HepG2 (cell line): ENCODE measurements around the gene C5AR2. TPM values are rescaled to one million over a fixed set of nuclear protein-coding genes. Genes with fewer than 3 reads are reported as not detected.

ENCODE experiments used
- ATAC-seq: fragments of 200-7000 bp; cut with Tn5 transposase; 3 replicates; pipeline ENCODE4 v1.9.1; 2020; ENCODE audit warnings: mild to moderate bottlenecking, moderate library complexity
- BruUV-seq: library from RNA; stranded (reverse); fragments of 400-500 nt; replicated peaks from 2 replicates; lab custom pipeline; 2021; lab: Mats Ljungman, UMichigan
- CTCF ChIA-PET: fragments of 300-600 bp; formaldehyde crosslinking; extraction: SDS; loops from one replicate; lab custom pipeline; 2021; ENCODE audit warnings: low total read pairs, inconsistent platforms, low intra/inter-chr PET ratio; lab: Yijun Ruan, JAX
- POLR2A ChIA-PET: fragments of 350-600 bp; sonication (Branson Sonifier 250); formaldehyde crosslinking; loops from one replicate; lab custom pipeline; 2020; ENCODE audit warnings: antibody characterized with exemption, inconsistent platforms; lab: Yijun Ruan, JAX
- DNase-seq: peaks from one replicate; pipeline ENCODE4 v3.0.0-alpha.2; 2015; ENCODE audit warnings: low spot score
- FAIRE-seq: peaks from 3 replicates; lab custom pipeline; 2011; peaks lifted over from hg19 to GRCh38; lab: Jason Lieb, UNC
- H2AFZ ChIP-seq: one replicate; pipeline ENCODE4 v1.6.1; 2011; ENCODE audit warnings: low read length, inconsistent platforms
- H3K27ac ChIP-seq: fragments of 300-600 bp; 3 replicates; pipeline ENCODE4 v1.8.0; 2011; ENCODE audit warnings: mixed run types, mild to moderate bottlenecking, mixed read lengths, low read length, inconsistent platforms; ENCODE audit not compliant: insufficient read depth; ENCODE audit errors: extremely low read length
- H3K27me3 ChIP-seq, 2 experiments: fragments of 200-600 bp in 1 of 2; 2 replicates in 1 of 2; 3 replicates in 1 of 2; pipeline versions ENCODE4 v1.6.0 to v1.8.0; 2011; ENCODE audit warnings: low read length in 2 of 2, mild to moderate bottlenecking in 2 of 2, moderate library complexity in 2 of 2, inconsistent platforms in 1 of 2; ENCODE audit not compliant: insufficient read depth in 2 of 2, control insufficient read depth in 1 of 2
- H3K36me3 ChIP-seq, 2 experiments: fragments of 200-600 bp in 1 of 2; replicated peaks in 1 of 2; 2 replicates in 1 of 2; 3 replicates in 1 of 2; pipeline versions ENCODE4 v1.5.1 to v1.8.0; 2011; ENCODE audit warnings: low read length in 2 of 2, inconsistent platforms in 1 of 2; ENCODE audit not compliant: insufficient read depth in 2 of 2, control insufficient read depth in 1 of 2
- H3K4me1 ChIP-seq: 2 replicates; pipeline ENCODE4 v1.5.1; 2012; ENCODE audit warnings: low read length, inconsistent platforms; ENCODE audit not compliant: insufficient read depth
- H3K4me2 ChIP-seq: 2 replicates; pipeline ENCODE4 v1.6.0; 2011; ENCODE audit warnings: low read depth, low read length, inconsistent platforms
- H3K4me3 ChIP-seq, 3 experiments: fragments of 200-600 bp in 1 of 3; sonication (generic), shearing (Covaris generic) in 1 of 3; replicated peaks in 1 of 3; 2 replicates each; pipeline ENCODE4 v1.5.1; 2011 to 2016; ENCODE audit warnings: low read length in 3 of 3, inconsistent platforms in 2 of 3, low read depth in 2 of 3, mild to moderate bottlenecking in 2 of 3, control low read depth in 1 of 3, mixed read lengths in 1 of 3; ENCODE audit not compliant: insufficient read depth in 1 of 3
- H3K79me2 ChIP-seq: one replicate; pipeline ENCODE4 v1.6.1; 2011; ENCODE audit warnings: low read length, inconsistent platforms; ENCODE audit not compliant: insufficient read depth
- H3K9ac ChIP-seq: 2 replicates; pipeline ENCODE4 v1.6.0; 2011; ENCODE audit warnings: mild to moderate bottlenecking, low read depth, low read length, inconsistent platforms; ENCODE audit not compliant: insufficient read depth
- H3K9me3 ChIP-seq: 2 replicates; pipeline ENCODE4 v1.5.1; 2012; ENCODE audit warnings: mild to moderate bottlenecking, low read length
- H4K20me1 ChIP-seq: 2 replicates; pipeline ENCODE4 v1.6.0; 2011; ENCODE audit warnings: inconsistent platforms, mild to moderate bottlenecking, low read length, moderate library complexity; ENCODE audit not compliant: insufficient read depth
- BHLHE40 ChIP-seq: IDR thresholded peaks from 2 replicates; pipeline ENCODE4 v1.6.1; 2011; ENCODE audit warnings: low read length, improper control_type of control experiment
- SOX6 ChIP-seq, 2 experiments: fragments of 450-650 bp in 1 of 2; sonication (generic) in 1 of 2; formaldehyde crosslinking in 1 of 2; IDR thresholded peaks; 2 replicates each; pipeline versions ENCODE4 v1.4.0 to v1.6.1; 2017 to 2020; ENCODE audit warnings: antibody characterized with exemption in 1 of 2, mild to moderate bottlenecking in 1 of 2, missing genetic modification reagents in 1 of 2
- TAF15 ChIP-seq: fragments of 200-400 bp; formaldehyde crosslinking; IDR thresholded peaks from one replicate; pipeline ENCODE4 v1.6.1; 2018; ENCODE audit warnings: mild to moderate bottlenecking, low read depth, low read length; ENCODE audit not compliant: poor library complexity, severe bottlenecking
- ZIK1 ChIP-seq: sonication (generic); formaldehyde crosslinking; IDR thresholded peaks from 2 replicates; pipeline ENCODE4 v1.5.0; 2020; ENCODE audit warnings: mild to moderate bottlenecking, low read depth, missing genetic modification reagents, borderline replicate concordance
- ZNF430 ChIP-seq: sonication (generic); formaldehyde crosslinking; IDR thresholded peaks from 2 replicates; pipeline ENCODE4 v1.9.0; 2021; ENCODE audit warnings: mild to moderate bottlenecking, missing genetic modification reagents
- ZNF446 ChIP-seq: sonication (generic); formaldehyde crosslinking; IDR thresholded peaks from 2 replicates; pipeline ENCODE4 v1.5.0; 2020; ENCODE audit warnings: mild to moderate bottlenecking, missing genetic modification reagents
- ZNF510 ChIP-seq: sonication (generic); formaldehyde crosslinking; IDR thresholded peaks from 2 replicates; pipeline ENCODE4 v1.4.0; 2020; ENCODE audit warnings: low read depth, mild to moderate bottlenecking, missing genetic modification reagents
- ZNF75D ChIP-seq: sonication (generic); formaldehyde crosslinking; IDR thresholded peaks from 2 replicates; pipeline ENCODE4 v1.8.1; 2023; ENCODE audit warnings: missing genetic modification reagents, mild to moderate bottlenecking, borderline replicate concordance
- ZNF777 ChIP-seq: sonication (generic); formaldehyde crosslinking; IDR thresholded peaks from 2 replicates; pipeline ENCODE4 v1.4.0; 2020; ENCODE audit warnings: missing genetic modification reagents
- WGBS: methylation state at CpG from one replicate; pipeline ENCODE4 v1.1.6; 2017; ENCODE audit warnings: low lambda C conversion rate; 5-methylcytosine and 5-hydroxymethylcytosine counted together
- in situ Hi-C: cut with HindIII; loops from 2 replicates; pipeline ENCODE4 v1.10.0; 2017; ENCODE audit warnings: low pct_unique_long_range_greater_than_20kb; ENCODE audit not compliant: extremely low pct_ligation_motif_present
- intact Hi-C: fragments of 100-400 bp; cut with micrococcal nuclease; formaldehyde crosslinking; loops from one replicate; pipeline ENCODE4 v1.10.0; 2022; ENCODE audit not compliant: unreplicated experiment
- polyA plus RNA-seq, 8 experiments: library from polyadenylated mRNA; depleted of rRNA in 3 of 8; stranded (reverse) in 7 of 8; unstranded in 1 of 8; fragments of >200 nt; fragmentation: Illumina TruSeq in 4 of 8; extraction: Trizol in 4 of 8; gene quantifications; 2 replicates each; pipeline versions ENCODE4 v1.2.1 to v1.2.3, GENCODE V29; 2011 to 2016; ENCODE audit warnings: low read depth in 4 of 8, missing spikeins in 1 of 8, mixed read lengths in 1 of 8; ENCODE audit not compliant: insufficient read depth in 1 of 8
- total RNA-seq, 5 experiments: library from RNA; depleted of rRNA; stranded (reverse); fragments of >200 nt; fragmentation: Illumina TruSeq; extraction: Trizol; gene quantifications; 2 replicates each; pipeline ENCODE4 v1.2.3, GENCODE V29; 2016; ENCODE audit warnings: low read depth in 1 of 5
- TF ChIP-seq, protein P1 (sequence below): sonication (generic); formaldehyde crosslinking; IDR thresholded peaks from 2 replicates; pipeline ENCODE4 v1.9.0; 2021; ENCODE audit warnings: missing genetic modification reagents, mild to moderate bottlenecking, borderline replicate concordance
- TF ChIP-seq, protein P2 (sequence below): sonication (generic); formaldehyde crosslinking; IDR thresholded peaks from 2 replicates; pipeline ENCODE4 v1.4.0; 2020; ENCODE audit warnings: missing genetic modification reagents
- TF ChIP-seq, protein P3 (sequence below): sonication (generic); formaldehyde crosslinking; conservative IDR thresholded peaks from 2 replicates; pipeline ENCODE4 v1.4.0; 2020; ENCODE audit warnings: missing genetic modification reagents
- TF ChIP-seq, protein P4 (sequence below): IDR thresholded peaks from 2 replicates; pipeline ENCODE4 v1.4.0; 2020; ENCODE audit warnings: mild to moderate bottlenecking, missing genetic modification reagents
- TF ChIP-seq, protein P5 (sequence below): IDR thresholded peaks from 2 replicates; pipeline ENCODE4 v1.6.1; 2012; ENCODE audit warnings: inconsistent platforms
- TF ChIP-seq, protein P6 (sequence below): IDR thresholded peaks from 2 replicates; pipeline ENCODE4 v1.6.1; 2018; ENCODE audit warnings: missing genetic modification reagents, mild to moderate bottlenecking, missing compliant biosample characterization

The C5AR2 gene
- total and polyA plus RNA-seq, 2 of the 13 experiments (the other 11 are each of a cell fraction or from before 2014, with no cell fraction given), result 0.09 to 0.24 TPM

DNA sequence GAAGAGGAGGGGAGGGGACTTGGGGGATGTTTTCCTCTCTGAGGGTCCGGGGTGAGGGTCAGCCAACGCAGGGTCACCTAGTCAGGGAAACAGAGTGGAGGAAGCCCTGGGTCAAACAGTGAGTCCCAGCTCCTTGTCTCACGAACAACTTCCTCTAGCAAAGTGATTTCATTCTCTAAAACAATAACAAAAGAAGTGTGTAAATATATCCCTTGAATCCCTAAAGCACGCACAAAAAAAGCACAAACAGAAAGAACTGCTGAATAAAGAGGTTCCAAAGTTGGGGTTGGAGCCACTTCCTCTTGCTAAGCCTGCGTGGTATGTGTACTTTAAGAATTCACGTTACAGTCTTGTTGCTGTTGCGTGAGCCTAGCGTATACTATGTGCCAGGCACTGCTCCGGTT is 1.5 kb upstream of the C5AR2 start:
- Histone ChIP-seq H3K4me2 (peak overlapping the region; percentile 84), H3K9ac (peak overlapping the region; percentile 56; the same call in 1 of the 2 replicates), H2AFZ (peak overlapping the region; percentile 88), H4K20me1 (no peaks in the 10 kb centered on the region), H3K79me2 (no peaks in the 10 kb centered on the region), H3K4me3 (peak overlapping the region in 2 of 3 experiments; percentile 49 to 67; a peak in 5 of 6 replicates), H3K27me3 (peaks cover 1 to 18% of the 10 kb centered on the region in 2 experiments; a peak in 4 of 5 replicates), H3K27ac (no peak overlapping the region), H3K4me1 (peaks cover 33% of the 10 kb centered on the region), H3K9me3 (no peaks in the 10 kb centered on the region), H3K36me3 (no peaks in the 10 kb centered on the region)
- DNase-seq, result no peak
- WGBS, result 1% methylated on average over 9 of the region's 9 CpGs
- peak; percentile 48 for ATAC-seq
- ChIA-PET CTCF (no interaction called here), POLR2A (interaction anchor here (1.1 to 2.6 kb wide), 2 partner anchors 15 to 18 kb away, joined by 3 to 8 read pairs; partner anchors contain the start of gene DHX34)
- intact Hi-C loops (no loop called here), in situ Hi-C loops (no loop called here)
- no TSS peak for BruUV-seq
- no peak for FAIRE-seq
- TF ChIP-seq, protein P1, sequence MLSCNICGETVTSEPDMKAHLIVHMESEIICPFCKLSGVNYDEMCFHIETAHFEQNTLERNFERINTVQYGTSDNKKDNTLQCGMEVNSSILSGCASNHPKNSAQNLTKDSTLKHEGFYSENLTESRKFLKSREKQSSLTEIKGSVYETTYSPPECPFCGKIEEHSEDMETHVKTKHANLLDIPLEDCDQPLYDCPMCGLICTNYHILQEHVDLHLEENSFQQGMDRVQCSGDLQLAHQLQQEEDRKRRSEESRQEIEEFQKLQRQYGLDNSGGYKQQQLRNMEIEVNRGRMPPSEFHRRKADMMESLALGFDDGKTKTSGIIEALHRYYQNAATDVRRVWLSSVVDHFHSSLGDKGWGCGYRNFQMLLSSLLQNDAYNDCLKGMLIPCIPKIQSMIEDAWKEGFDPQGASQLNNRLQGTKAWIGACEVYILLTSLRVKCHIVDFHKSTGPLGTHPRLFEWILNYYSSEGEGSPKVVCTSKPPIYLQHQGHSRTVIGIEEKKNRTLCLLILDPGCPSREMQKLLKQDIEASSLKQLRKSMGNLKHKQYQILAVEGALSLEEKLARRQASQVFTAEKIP (CRISPR knock-in tag), result no peak
- no peak for TF ChIP-seq BHLHE40
- no peak for TF ChIP-seq ZNF430 (CRISPR knock-in tag)
- TF ChIP-seq, protein P2, sequence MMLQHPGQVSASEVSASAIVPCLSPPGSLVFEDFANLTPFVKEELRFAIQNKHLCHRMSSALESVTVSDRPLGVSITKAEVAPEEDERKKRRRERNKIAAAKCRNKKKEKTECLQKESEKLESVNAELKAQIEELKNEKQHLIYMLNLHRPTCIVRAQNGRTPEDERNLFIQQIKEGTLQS (CRISPR knock-in tag), result no peak
- TF ChIP-seq ZNF75D, result no peak
- TF ChIP-seq ZNF510 (CRISPR knock-in tag), result no peak
- TF ChIP-seq, protein P3, sequence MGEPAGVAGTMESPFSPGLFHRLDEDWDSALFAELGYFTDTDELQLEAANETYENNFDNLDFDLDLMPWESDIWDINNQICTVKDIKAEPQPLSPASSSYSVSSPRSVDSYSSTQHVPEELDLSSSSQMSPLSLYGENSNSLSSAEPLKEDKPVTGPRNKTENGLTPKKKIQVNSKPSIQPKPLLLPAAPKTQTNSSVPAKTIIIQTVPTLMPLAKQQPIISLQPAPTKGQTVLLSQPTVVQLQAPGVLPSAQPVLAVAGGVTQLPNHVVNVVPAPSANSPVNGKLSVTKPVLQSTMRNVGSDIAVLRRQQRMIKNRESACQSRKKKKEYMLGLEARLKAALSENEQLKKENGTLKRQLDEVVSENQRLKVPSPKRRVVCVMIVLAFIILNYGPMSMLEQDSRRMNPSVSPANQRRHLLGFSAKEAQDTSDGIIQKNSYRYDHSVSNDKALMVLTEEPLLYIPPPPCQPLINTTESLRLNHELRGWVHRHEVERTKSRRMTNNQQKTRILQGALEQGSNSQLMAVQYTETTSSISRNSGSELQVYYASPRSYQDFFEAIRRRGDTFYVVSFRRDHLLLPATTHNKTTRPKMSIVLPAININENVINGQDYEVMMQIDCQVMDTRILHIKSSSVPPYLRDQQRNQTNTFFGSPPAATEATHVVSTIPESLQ, result no peak
- no peak for TF ChIP-seq SOX6 (IDR thresholded peaks at IDR 0.05)
- TF ChIP-seq SOX6 (CRISPR knock-in tag; IDR thresholded peaks at IDR 0.05), result 0 out of 2 replicates have a peak, but pooled peaks have one; percentile 29
- TF ChIP-seq, protein P4, sequence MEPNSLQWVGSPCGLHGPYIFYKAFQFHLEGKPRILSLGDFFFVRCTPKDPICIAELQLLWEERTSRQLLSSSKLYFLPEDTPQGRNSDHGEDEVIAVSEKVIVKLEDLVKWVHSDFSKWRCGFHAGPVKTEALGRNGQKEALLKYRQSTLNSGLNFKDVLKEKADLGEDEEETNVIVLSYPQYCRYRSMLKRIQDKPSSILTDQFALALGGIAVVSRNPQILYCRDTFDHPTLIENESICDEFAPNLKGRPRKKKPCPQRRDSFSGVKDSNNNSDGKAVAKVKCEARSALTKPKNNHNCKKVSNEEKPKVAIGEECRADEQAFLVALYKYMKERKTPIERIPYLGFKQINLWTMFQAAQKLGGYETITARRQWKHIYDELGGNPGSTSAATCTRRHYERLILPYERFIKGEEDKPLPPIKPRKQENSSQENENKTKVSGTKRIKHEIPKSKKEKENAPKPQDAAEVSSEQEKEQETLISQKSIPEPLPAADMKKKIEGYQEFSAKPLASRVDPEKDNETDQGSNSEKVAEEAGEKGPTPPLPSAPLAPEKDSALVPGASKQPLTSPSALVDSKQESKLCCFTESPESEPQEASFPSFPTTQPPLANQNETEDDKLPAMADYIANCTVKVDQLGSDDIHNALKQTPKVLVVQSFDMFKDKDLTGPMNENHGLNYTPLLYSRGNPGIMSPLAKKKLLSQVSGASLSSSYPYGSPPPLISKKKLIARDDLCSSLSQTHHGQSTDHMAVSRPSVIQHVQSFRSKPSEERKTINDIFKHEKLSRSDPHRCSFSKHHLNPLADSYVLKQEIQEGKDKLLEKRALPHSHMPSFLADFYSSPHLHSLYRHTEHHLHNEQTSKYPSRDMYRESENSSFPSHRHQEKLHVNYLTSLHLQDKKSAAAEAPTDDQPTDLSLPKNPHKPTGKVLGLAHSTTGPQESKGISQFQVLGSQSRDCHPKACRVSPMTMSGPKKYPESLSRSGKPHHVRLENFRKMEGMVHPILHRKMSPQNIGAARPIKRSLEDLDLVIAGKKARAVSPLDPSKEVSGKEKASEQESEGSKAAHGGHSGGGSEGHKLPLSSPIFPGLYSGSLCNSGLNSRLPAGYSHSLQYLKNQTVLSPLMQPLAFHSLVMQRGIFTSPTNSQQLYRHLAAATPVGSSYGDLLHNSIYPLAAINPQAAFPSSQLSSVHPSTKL, result peak; percentile 24; the same call in 1 of the 2 replicates
- TF ChIP-seq, protein P5, sequence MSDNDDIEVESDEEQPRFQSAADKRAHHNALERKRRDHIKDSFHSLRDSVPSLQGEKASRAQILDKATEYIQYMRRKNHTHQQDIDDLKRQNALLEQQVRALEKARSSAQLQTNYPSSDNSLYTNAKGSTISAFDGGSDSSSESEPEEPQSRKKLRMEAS, result no peak
- TF ChIP-seq TAF15, result no peak
- TF ChIP-seq ZIK1 (CRISPR knock-in tag), result no peak
- TF ChIP-seq ZNF777 (CRISPR knock-in tag), result no peak
- no peak for TF ChIP-seq ZNF446 (CRISPR knock-in tag)
- TF ChIP-seq, protein P6, sequence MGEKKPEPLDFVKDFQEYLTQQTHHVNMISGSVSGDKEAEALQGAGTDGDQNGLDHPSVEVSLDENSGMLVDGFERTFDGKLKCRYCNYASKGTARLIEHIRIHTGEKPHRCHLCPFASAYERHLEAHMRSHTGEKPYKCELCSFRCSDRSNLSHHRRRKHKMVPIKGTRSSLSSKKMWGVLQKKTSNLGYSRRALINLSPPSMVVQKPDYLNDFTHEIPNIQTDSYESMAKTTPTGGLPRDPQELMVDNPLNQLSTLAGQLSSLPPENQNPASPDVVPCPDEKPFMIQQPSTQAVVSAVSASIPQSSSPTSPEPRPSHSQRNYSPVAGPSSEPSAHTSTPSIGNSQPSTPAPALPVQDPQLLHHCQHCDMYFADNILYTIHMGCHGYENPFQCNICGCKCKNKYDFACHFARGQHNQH (CRISPR knock-in tag), result no peak
